Activated T-cell treated with anti-CD3 and anti-CD28 coated beads for 48 hours (primary cell): ENCODE data around the gene NRG3.
"Not testable (repeated sequence)": the region's sequence is repeated elsewhere in the genome, so short reads cannot be mapped to it uniquely, and the experiment has no call there.

Experiments
- DNase-seq: peaks from one replicate; pipeline ENCODE4 v3.0.0-alpha.2; 2020; ENCODE audit warnings: low read depth

The NRG3 gene

GRCh38 chr10:82916941-82917340, 1041.9 kb downstream of the NRG3 start:
- no peak for DNase-seq

DNA sequence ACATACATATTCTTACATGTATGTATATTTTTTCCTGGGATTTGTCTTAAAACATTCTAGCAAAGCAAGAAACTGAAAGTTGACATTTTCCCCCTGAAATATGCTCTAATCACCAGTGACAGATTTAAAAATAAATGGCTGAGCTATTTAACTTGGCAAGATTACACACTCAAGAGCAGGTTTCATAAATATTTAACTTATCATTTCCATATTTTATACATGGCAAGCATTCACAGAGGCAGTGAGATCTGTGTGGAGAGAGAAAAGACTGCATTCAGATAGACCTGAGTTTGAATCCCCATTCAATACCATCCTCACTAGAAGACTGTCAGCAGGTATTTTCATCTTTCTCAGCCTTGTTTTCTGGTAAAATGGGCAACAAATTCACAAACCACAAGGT, 1043.0 kb downstream of the NRG3 start:
- DNase-seq, result no peak

DNA sequence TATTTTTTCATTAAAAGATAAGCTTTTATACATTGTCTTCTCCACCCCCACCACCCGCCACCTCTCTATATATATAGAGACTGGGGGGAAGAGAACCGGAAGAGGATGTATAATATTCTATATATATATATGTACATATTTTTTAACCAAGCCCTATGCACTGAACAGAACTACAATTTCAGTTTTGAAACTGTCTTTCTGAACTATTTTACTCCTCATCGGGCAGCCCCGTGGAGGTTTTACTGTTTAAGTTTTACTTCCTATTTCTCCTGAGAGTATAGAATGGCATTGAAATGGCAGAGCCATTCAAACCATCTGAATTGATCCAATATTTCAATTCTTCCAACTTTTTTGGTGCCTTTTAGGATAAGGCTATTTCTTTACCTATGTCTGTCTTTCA, 1047.1 kb downstream of the NRG3 start:
- no peak for DNase-seq

- DNase-seq, result no peak
Measured at GRCh38 chr10:82922755-82923154, 1047.8 kb downstream of the NRG3 start.

DNA sequence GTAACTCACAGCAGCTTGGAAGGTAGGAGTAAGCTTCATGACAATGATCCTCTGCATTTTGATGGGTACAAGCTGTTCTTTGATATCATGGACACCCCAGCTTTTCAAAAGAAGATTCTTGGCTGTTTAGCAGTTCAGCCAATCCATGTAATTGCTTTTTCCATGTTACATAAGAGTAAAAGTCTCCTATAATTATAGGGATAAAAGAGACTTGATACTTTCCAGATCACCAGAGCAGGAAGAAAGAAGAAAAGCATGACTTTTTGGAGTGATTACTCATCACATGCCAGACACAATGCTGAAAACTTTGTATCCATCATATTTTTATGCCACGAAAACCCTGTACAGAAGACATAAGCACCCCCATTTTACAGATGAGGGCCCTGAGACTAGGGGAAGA, 1049.7 kb downstream of the NRG3 start:
- no peak for DNase-seq

GRCh38 chr10:82925547-82925946, 1050.6 kb downstream of the NRG3 start:
- no peak for DNase-seq

- DNase-seq, result no peak
Measured at GRCh38 chr10:82932451-82932850, 1057.5 kb downstream of the NRG3 start.

- no peak for DNase-seq
Measured at GRCh38 chr10:82934429-82934828, 1059.4 kb downstream of the NRG3 start.

DNA sequence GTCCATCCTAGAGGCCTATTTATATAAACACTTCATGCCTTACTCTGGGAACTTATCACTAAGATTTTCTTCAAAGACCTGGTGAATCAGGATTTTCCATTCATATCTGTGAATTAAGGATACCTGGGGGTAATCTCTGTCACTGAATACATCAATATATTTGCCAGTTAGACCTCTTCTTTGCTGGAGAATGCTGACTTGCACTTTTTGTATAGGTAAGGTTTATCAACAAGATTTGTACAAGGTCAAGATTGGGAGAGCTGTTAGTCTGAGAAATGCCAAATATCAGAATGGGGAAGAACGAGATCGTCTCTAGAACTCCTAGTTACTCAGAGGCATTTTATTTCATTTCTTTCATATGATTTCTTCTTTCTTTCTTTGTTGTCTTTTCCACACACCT, 1060.0 kb downstream of the NRG3 start:
- DNase-seq, result no peak

GRCh38 chr10:82938331-82938730, 1063.3 kb downstream of the NRG3 start:
- no peak for DNase-seq

DNA sequence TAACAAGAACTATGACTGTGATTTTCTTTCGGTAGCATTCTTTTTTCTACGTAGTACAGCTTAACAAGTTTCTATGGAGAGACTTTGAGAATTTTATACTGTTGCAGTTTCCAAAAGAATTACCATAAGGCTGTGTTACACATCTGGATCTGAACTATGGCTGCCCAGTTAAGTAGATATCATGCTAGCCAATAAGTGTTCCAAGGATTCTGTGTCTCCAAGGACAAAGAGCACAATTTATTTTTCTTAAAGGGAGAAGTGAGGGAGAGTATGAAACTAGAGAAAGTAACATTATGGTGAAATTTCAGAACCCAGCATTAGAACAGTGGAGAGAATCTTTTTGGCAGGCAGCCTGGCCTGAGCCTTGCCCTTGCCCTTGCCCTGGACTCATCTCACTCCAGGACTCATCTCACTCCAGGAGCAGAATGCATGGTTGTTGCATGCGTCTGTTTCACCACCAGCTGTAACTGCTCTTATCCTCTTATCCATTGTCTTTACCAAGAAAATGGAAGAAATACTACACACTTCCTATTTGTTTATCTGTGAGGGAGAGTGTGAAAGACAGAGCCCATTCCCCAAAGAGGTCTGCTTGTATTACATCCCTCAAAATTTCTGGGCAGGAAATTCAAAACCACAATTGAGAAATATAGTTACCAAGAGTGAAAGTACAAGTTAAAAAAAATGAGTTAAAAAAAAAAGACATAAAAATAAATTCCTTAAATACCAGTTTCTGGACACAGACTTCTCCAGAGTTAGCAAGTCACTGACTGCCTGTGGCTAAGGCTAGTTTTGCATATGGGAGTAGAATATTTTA, 1067.5 kb downstream of the NRG3 start:
- no peak for DNase-seq

- DNase-seq, result no peak
Measured at GRCh38 chr10:82943142-82943541, 1068.1 kb downstream of the NRG3 start.

GRCh38 chr10:82949816-82950575, 1075.0 kb downstream of the NRG3 start:
- DNase-seq, result no peak

DNA sequence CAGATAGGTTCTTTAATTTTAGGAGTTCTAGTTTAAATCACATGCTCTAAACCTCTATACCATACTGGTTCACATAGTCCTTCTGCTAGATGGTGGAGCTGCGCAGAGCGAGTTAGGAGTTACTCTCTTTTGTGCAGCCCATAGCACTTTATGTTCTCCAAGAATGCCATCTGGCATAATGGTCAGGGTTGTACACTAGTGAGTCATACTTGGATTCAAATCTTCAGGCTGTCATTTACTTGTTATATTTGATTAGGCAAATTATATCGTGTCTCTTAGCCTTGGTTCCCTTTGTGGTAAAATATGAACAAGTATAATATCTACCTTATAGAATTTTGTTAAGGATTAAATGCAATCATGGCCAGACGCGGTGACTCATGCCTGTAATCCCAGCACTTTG, 1078.3 kb downstream of the NRG3 start:
- no peak for DNase-seq

DNA sequence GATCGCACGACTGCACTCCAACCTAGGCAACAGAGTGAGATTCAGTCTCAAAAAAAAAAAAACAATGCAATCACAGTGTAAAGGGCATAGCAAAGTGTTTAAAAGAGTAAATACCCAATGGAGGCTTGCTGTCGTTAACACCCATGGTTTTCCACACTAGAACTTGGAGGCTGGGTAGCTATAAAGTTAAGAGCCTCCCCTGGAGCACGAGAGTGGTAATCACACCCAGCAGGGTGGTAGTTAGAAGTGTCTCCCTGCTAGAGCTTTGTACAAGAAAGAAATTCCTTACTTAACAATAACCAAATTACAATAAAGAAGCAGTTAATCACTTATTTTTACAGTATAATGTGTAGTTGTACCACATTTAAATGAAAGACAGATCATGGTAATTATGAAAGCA, 1078.9 kb downstream of the NRG3 start:
- no peak for DNase-seq

DNA sequence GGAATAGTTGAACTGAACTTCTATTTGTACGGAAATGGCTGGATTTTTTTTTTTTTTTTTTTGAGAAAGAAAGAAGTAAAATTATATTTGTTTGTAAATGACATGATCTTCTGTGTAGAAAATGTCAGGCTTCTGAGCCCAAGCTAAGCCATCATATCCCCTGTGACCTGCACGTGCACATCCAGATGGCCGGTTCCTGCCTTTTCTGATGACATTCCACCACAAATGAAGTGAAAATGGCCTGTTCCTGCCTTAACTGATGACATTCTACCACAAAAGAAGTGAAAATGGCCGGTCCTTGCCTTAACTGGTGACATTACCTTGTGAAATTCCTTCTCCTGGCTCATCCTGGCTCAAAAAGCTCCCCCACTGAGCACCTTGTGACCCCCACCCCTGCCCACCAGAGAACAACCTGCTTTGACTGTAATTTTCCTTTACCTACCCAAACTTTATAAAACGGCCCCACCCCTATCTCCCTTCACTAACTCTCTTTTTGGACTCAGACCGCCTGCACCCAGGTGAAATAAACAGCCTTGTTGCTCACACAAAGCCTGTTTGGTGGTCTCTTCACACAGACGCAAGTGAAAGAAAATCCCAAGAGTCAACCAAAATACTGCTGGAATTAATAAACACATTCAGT, 1085.5 kb downstream of the NRG3 start:
- not testable (repeated sequence) for DNase-seq

GRCh38 chr10:82961864-82962263, 1086.9 kb downstream of the NRG3 start:
- no peak for DNase-seq

DNA sequence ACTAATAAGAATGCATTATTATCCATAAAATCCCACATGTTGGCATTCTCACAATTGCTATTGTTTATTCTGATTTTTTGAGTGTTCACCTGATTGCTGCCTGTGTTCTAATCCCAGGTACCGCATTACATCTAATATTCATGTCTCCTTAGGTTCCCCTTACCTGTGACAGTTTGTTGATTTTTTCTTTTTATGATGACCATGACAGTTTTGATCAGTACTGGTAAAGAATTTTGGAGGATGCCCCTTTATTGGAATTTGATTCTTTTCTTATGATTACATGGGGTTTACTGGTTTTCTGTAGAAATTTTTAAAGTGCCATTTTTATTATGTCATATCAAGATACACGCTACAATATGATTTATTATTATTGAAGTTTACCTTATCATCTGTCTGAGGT, 1091.1 kb downstream of the NRG3 start:
- DNase-seq, result no peak

GRCh38 chr10:82968533-82968932, 1093.5 kb downstream of the NRG3 start:
- DNase-seq, result no peak

DNA sequence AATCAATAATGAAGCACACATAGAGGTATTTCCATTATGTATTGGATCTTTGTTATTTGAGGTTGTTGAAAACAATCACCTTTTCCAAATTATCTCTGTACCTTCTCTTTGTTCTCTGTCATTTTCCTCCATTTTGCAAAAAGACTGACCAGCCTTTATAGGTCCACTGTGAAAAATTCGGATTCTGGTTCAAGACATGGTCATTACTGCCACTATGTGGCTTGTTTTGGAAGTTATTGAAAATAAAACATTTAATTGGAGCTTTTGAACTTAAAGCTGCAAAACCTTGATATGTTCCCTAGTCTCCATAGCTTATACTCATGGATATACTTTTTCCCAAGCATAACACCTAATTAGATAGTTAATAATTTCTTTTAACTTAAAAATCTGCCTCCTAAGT, 1094.4 kb downstream of the NRG3 start:
- no peak for DNase-seq

- DNase-seq, result no peak
Measured at GRCh38 chr10:82980321-82980720, 1105.3 kb downstream of the NRG3 start.

GRCh38 chr10:82981137-82981723, 1106.2 kb downstream of the NRG3 start:
- no peak for DNase-seq
